ENCODE measurements around the gene ANKRD7.

DNA sequence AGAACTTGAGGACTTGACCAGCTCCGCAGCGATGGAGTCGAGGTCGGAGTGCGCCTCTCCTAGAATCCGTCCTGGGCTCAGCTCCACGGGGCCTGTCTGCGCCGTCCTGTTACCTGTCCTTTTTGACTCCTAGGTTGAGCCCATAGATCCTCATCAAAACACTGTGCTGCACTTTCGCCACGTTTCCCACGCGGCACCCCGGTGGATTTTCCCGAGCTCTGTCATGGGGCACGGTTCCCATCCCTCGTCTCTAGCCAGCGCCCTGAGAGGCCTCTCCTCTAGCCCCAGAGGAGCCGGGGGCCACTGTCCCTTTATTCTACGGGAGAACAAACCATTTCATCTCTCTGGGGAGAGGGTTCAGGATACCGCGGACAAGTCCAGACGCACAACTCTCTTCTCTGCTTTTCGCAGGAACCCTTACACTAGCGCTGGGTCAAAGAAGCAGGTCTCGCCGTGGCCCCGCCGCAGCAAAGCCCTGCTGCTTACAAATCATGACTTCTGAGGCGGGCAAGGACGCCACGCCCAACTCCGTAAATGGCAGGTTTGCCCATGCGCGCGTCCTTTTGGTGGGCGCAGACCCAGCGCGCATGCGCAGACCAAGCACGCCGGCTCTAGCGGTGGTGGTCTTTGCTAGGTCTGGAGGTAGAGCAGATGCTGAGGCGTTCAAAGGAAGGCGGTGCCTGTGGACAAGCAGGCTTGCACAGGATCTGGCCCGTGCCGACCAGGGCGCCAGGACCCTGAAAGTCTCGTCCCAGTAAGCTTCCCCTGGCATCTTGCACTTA, 10.3 kb upstream of the ANKRD7 start:
- TF ChIP-seq GATA2 (IDR thresholded peaks at IDR 0.05; ENCODE audit: low read depth, low read length) (no peak), GATA3 (IDR thresholded peaks at IDR 0.05; ENCODE audit: low read depth, low read length) (no peak)
